GM04504 (cell line): ENCODE measurements around the gene GPD1L.

Experiments used
- DNase-seq: peaks from one replicate; pipeline ENCODE4 v3.0.0-alpha.2; 2012; ENCODE audit warnings: low read depth

The GPD1L gene

GRCh38 chr3:32137870-32138269, 31.4 kb downstream of the GPD1L start:
- DNase-seq, result no peak

GRCh38 chr3:32138545-32139104, 32.2 kb downstream of the GPD1L start:
- no peak for DNase-seq

DNA sequence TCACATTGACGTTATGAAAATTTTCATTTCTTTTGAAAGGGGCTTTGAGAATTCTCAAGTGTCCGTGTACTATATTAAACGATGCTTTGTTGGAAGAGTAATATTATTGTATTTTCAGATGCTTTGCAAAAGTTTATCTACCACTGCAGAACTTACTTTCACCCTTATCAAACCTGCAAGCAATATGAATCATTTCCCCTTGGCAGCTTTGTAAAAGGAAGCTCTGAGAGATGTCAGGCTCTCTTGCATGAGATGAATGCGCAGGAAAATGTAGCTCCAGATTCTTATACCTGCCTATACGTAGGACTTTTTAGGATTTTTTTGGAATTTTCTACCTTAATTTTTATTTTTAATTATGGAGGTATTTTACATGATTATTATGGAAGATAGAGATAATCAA, 34.5 kb downstream of the GPD1L start:
- no peak for DNase-seq

DNA sequence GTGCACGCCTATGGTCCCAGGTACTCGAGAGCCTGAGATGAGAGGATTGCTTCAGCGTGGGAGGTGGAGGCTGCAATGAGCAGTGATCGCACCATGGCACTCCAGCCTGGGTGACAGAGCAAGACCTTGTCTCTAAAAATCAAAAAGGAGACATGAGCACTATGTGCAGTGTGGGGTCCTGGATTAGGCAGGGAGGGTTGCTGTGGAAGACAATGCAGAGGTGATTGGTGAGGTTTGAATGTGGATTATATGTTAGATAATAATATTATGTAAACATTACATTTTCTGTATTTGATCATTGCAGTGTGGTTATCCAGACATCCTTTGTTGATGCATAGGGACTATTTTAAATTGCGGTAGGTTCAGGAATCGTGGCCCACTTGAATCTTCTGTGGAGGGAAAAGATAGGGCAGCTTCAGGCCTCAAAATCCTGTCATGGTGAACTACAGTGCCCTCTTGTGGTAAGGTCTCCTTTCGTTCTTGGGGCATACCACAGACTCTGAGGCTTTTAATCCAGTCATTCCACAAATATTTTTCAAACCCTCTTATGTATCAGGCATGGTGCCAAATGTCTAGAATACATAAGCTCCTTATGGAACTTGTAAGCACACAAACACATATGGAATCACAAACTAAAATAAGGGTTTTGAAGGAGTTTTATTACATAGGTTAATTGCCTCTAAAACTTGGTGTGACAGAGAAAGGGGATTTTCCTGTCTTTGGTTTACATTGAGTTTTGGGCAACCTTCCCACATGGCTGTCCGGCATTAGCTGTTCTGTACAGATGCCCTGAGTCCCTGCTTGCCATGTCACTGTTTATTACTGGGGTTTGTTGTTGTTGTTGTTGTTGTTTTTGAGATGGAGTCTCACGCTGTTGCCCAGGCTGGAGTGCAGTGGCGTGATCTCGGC, 37.7 kb downstream of the GPD1L start:
- DNase-seq, result peak; percentile 62

- DNase-seq, result no peak
These were observed 40.4 kb downstream of the GPD1L start for GRCh38 chr3:32146746-32147211.

DNA sequence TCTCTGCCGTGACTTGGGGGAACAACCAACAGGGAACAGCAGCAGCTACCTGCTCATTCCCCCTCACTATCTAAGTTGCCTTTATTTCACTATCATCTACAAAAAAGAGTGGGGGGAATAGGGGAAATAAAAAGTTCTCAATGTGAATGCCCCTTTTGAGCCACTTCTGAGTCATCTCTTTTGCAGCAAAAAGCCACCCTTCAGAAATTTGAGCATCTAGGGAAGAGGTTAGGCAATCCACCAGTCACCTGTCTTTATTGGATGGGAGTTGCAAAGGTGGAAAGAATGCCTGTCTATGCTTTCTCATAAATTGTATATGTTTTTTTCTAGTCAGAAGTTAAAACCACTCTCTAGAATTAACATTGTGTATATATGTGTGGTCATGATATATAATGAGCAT, 41.1 kb downstream of the GPD1L start:
- no peak for DNase-seq

- no peak for DNase-seq
These were observed 41.5 kb downstream of the GPD1L start for GRCh38 chr3:32147933-32148332.

DNA sequence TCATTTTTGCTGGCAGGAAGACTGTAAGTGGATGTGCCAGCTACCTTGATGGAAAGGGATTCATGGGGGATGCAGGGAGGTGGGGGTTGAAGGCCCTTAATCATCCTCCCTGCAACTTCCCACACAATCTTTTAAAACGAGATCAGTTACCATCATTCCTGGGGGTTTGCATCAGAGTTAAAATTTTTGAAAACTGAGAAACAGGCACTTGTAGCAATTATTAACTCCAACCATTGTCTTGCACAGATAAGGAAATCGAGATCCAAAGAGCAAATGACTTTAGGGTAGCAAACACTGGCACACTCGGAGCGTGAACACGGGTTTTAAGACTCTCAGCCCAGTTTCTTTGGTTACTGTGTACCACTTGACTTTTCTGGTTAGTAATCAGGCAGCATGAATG, 41.9 kb downstream of the GPD1L start:
- DNase-seq, result no peak

DNA sequence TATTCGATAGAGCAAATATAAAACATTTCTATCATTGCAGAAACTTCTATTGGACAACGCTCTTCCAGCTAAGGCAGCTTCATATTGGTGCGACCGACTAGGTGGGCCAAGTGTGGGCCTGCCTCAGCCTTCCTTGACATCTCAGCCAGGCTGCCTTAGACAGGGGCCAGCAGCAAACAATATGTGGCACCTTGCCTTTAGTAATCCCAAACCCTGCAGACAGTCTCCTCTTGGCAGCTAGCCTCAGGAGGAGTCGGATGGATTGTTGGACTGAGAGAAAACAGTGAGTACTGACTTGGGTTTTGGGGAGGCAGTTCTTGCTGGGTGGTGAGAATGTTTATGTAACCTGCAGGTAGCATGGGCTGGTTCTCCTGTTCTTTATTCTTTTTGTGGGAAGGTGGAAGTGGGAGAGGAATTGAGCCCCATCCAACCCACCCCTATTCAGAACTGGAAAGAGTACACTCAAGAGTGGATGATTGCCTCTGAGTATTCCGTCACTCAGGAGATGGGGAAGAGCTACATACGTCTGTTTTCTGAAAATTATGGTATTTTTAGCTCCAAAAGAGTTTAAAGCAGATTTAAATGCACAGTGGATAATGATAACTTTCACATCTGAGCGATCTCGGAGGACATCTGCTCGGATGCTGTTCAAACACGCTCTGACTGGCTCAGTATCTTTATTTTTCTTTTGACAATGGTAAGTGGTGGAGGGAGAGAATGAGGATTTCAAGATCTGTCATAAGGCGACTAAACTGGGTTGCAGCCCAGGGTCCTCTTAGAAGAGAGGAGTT, 47.2 kb downstream of the GPD1L start:
- no peak for DNase-seq

DNA sequence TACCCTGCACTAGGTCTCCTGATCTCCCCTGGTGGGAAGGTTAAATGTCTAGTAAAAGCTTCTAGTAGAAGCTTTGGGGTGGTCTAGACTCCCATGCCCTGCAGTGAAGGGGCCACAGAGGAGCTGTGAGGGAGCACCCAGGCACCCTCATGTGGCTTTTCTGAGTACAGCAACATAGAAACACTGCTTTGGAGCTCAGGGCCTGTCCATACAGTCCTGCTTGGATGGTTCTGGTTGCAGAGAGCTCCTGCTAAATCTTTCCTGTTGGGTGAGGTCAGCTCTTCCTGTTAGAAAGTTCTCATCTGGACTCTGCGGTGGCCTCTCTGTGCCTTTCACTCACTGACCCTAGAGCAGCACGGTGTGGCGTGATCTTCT, 47.8 kb downstream of the GPD1L start:
- no peak for DNase-seq

DNA sequence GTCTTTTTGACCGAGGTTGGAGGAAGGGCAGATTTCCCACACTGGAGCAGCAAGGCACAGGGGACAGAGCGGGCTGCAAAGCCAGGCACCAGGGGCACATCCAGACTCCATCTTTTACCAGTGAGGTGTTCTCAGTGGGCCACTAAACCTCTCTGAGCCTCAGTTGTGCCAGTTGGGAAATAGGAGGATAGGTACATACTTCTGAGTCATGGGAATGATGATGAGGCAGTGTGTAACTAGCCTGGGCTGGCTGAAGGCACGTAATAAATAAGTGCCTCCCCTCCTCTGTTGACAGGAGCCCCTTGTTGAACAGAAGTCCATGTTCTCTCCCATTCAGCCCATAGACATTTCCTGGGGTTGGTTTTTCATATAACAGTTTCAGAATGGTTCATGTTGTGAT, 48.7 kb downstream of the GPD1L start:
- DNase-seq, result no peak

DNA sequence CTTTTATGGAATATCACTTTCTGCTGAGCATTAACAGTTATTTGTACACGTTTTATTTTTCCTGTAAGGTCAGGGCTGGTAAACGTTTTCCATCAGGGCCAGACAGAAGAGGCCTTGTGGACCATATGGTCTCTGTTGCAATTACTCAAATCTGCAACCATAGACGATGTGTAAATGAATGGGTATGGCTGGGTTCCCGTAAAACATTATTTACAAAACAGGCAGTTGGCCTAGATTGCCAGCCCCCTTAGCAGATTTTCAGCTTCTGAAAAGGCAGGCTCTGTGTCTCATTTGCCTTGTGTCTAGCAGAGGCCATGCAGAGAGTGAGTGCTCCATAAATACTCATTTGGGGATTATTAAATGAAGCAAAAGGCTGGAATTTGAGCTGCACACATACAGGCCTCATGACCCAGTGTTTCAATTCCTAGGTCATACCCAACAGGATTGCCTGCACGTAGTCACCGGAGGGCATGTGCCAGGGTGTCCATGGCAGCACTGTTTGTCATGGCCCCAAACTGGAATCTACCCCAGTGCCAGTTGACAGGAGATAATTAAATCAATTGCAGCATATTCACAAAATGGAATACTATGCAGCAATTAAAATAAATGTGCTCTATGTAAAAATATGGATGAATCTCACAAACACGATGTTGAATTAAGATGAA, 51.3 kb downstream of the GPD1L start:
- no peak for DNase-seq

GRCh38 chr3:32160706-32161214, 54.3 kb downstream of the GPD1L start:
- DNase-seq, result no peak

GRCh38 chr3:32165442-32165841, 59.0 kb downstream of the GPD1L start:
- no peak for DNase-seq

DNA sequence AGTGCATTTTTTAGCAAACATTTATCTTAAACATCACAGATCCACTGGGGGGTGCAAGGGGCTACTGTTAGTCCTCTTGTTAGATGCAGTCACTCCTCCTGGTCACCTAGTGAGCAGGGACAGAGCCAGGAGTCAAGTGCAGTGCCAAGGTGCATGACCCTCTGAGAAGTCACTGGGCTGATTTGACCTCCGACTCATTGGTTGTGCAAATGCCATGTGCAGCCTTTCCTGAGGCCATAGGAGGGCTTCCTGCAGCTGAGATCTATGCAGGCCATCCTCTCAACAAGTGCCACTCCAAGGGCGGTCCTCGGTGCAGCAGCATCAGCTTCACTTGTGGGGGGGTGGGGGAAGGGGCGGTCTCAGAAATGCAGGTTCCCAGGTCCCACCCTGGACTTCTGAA, 60.2 kb downstream of the GPD1L start:
- no peak for DNase-seq

DNA sequence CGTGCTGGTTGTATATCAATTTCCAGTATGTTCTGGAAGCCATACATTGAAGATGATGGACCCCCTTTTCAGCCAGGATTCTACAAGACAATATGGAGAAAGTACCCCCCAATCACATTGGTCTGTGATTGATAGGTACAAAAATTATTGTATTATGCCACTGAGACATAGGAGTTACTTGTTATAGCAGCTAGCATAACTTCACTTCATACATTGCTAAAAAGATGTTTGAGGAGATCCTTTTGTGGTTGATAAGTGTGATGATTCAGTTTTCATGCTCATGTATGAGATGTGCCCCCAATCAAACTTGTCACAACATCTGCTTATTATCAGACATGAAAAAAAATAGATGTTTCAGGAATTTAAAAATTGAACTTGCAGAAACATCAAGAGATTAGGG, 66.0 kb downstream of the GPD1L start:
- DNase-seq, result no peak

DNA sequence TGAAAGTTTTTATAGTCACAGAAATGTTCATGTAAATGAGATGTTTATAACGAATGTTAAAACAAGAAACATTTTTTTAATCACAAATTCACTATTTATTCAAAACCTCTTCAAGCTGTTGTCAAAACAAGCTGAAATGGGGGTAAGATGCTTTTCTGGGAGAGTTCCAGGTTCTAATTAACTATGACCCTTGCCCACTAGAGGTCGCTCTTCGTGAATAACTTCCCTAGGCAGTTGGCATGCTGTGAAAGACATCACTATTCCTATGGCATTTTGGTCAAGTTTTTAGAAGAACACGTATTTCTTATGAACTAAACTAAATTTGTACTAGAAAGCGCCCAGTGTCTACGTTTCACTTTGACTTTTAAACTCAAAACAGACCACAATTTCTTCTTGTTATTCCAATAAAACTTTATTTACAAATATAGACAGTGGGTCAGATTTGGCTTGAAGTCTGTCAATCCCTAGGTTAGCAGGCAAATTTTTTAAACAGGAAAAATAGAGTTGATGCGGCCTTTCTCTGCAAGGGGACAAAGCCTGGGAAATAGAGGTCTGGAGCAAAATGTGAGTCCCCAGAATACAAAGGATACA, 69.3 kb downstream of the GPD1L start:
- DNase-seq, result peak; percentile 28

- DNase-seq, result no peak
These were observed 70.7 kb downstream of the GPD1L start for GRCh38 chr3:32176989-32177701.

- no peak for DNase-seq
These were observed 71.3 kb downstream of the GPD1L start for GRCh38 chr3:32177702-32178198.

DNA sequence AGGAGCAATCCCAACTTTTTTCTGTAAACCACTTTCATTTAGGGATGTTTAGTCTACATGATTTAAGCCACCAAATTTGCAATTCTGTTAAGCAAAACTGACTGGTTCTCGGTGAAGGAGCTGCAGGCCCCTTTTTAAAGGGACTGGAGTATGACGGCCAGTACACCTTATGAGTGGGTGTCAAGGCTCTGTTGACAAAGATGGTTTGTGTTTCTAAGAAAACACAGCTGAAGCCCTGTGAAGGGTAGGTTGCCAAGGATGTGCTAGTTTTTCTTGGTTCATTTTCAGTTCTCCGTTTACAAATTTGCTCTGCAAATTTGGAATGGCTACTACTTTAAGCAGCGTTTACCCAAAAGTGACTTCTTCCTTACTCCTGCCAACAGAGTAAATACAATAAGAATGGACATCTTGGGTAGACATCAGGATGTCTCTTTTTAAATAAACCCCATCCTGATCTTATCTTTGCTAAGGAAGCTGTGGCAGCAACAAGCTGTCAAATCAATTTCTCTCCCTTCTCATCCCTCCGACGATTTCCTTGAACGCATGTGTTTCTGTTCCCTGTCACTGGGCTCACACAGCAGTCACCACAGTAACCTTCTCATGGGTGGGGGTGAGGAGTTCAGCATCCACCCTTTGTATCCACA, 73.8 kb downstream of the GPD1L start:
- DNase-seq, result no peak
